Stimulated activated naive CD8-positive, alpha-beta T cell treated with anti-CD3 and anti-CD28 coated beads, Interleukin-15, Interleukin-2, amounts not matched to agents 100 U/mL and 50 U/mL, for 24 hours (primary cell): ENCODE data around the gene LRRC56.
"Not testable (repeated sequence)": the region's sequence is repeated elsewhere in the genome, so short reads cannot be mapped to it uniquely, and the experiment has no call there.

Experiments used
- ATAC-seq: fragments of 150-1000 bp; cut with Tn5 transposase; one replicate; pipeline ENCODE4 v1.10.0; 2021
- DNase-seq: peaks from one replicate; pipeline ENCODE4 v3.0.0; 2021

Gene LRRC56

DNA sequence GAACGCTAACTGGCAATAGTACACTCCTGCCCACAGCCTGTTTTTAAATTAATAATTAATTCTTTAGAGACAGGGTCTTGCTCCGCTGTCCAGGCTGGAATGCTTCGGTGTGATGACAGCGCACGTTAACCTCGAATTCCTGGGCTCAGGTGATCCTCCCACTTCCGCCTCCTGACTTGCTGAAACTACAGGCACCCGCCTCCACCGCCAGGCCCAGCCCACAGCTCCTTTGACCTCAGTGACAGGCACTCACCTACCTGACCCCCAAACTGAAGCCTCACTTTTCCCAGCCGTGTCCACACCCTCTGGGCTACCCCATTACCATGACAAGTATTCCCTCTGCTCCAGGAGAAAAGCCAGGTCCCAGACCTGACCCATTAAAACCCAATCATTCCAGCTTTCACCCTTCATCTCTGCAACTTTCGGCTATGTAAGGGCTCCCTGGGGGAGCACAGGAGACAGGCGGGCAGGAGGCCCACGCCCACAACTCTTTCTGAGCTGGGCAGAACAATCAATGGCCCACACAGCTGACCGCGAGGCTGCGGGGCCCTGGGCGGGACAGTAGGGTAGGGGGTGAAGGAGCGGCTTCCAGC is 22.5 kb downstream of the LRRC56 start:
- DNase-seq = no peak
- no peak for ATAC-seq

- peak; percentile 92 for ATAC-seq
Observed at GRCh38 chr11:560305-561147, 23.2 kb downstream of the LRRC56 start, which contains the start of the genes LMNTD2 and RASSF7. Gene LMNTD2, minus strand, starts transcription at chr11:560738. Its CDS starts 22 bp downstream, at chr11:560716. Gene RASSF7, plus strand, starts transcription at chr11:560970. Its CDS starts 799 bp downstream, at chr11:561769.

DNA sequence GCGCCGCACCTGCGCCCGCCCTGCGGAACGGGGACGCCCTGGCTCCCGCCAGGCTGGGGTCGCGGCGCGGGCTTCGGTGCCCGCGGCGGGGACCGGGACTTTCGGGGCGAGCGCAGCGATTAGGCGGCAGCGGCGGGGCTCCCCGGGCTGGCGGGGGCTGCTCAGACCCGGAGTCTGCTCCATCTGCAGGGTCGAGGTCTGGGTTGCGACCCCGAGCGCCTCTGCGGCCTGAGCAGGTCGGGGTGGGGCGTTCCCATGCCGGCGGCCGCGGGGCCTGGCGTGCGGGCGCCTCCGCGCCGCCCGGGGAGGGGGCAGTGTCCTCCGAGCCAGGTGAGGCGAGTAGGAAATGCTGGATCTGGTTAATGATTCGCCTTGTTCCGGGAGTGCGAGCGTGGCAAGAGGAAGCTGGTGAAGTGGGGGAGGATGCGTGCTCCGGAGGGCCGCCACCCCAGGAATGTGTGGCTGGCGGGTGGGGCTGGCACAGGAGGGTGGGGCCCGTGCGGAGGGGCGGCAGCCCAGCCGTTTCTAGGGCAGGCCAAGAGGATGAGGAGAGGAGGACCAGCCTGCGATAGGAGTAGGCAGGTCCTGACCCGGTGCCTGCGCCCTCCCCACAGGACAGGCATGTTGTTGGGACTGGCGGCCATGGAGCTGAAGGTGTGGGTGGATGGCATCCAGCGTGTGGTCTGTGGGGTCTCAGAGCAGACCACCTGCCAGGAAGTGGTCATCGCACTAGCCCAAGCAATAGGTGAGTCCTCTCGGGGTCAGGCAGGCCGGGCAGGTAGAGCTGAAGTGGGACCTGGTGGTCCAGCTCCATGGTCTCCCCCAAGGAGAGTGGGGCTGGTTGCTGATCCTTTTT is 24.0 kb downstream of the LRRC56 start:
- peak; percentile 3 for ATAC-seq
- no peak for DNase-seq

More at GRCh38 chr11:560305-561147, 23.2 kb downstream of the LRRC56 start, which contains the start of the genes LMNTD2 and RASSF7:
- peak; percentile 98 for DNase-seq

GRCh38 chr11:562046-562645 is 24.8 kb downstream of the LRRC56 start:
- ATAC-seq = no peak
- no peak for DNase-seq

- DNase-seq (no peak), ATAC-seq (no peak)
Observed at GRCh38 chr11:563066-563811, 25.9 kb downstream of the LRRC56 start.

GRCh38 chr11:563812-564578 is 26.7 kb downstream of the LRRC56 start:
- no peak for DNase-seq

DNA sequence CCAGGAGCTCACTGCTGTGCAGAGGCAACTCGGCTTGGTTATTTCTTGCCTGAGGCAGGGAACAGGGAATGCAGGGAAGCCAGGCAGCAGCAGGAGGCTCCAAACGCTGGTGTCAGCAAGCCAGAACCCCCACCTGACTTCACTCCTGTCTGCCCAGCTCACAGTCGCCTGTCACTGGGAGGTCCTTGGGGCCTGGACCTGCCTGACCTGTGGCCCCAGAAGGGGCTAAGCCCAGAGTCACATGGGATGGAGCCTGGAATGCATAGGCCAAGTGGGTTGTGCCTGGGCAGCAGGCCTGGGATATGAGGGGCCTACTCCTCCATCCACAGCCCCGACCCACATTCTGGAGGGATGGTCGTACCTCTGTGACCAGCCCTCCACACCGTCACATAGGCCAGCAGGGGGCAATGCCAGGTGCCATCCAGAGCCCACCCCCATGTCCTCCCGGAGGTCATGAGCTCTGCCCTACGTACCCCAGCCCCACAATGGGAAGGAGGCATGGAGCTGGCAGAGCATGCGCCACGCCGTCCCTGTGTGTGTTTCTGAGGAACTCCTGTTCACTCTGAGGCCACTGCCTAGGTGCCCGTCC is 28.7 kb downstream of the LRRC56 start:
- no peak for DNase-seq

More at GRCh38 chr11:563812-564578, 26.7 kb downstream of the LRRC56 start:
- ATAC-seq = no peak

GRCh38 chr11:567011-567628 is 29.8 kb downstream of the LRRC56 start:
- ATAC-seq (no peak), DNase-seq (no peak)

More for the DNA sequence above, 28.7 kb downstream of the LRRC56 start:
- ATAC-seq = no peak

- no peak for DNase-seq
- ATAC-seq = no peak
Observed at GRCh38 chr11:567629-568292, 30.4 kb downstream of the LRRC56 start.

- ATAC-seq = peak; percentile 94
- DNase-seq = peak; percentile 98
Observed at GRCh38 chr11:568306-569157, 31.2 kb downstream of the LRRC56 start.

GRCh38 chr11:569158-569885 is 32.0 kb downstream of the LRRC56 start:
- DNase-seq (no peak), ATAC-seq (no peak)

DNA sequence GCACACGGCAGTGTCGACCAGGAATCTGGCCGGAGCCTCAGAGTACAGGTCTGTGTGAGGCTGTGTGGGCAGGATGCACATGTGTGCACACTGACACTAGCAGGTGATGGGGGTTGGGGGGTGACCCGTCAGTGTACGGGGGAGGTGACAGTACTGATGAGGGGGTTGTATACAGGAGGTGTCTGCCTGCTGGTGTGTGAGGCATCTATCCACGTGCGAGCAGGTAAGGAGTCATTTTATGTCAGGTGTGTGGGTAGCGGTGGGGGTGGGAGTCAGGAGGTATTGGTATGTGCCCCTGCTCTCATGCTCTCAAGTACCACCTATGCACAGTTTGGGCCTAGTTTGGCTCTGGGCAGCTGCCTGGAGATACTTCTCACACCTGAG is 34.5 kb downstream of the LRRC56 start:
- no peak for DNase-seq
- ATAC-seq = no peak

GRCh38 chr11:573146-573759 is 35.9 kb downstream of the LRRC56 start:
- DNase-seq = no peak
- no peak for ATAC-seq

GRCh38 chr11:574031-574570 is 36.8 kb downstream of the LRRC56 start:
- ATAC-seq, DNase-seq: not testable (repeated sequence)

DNA sequence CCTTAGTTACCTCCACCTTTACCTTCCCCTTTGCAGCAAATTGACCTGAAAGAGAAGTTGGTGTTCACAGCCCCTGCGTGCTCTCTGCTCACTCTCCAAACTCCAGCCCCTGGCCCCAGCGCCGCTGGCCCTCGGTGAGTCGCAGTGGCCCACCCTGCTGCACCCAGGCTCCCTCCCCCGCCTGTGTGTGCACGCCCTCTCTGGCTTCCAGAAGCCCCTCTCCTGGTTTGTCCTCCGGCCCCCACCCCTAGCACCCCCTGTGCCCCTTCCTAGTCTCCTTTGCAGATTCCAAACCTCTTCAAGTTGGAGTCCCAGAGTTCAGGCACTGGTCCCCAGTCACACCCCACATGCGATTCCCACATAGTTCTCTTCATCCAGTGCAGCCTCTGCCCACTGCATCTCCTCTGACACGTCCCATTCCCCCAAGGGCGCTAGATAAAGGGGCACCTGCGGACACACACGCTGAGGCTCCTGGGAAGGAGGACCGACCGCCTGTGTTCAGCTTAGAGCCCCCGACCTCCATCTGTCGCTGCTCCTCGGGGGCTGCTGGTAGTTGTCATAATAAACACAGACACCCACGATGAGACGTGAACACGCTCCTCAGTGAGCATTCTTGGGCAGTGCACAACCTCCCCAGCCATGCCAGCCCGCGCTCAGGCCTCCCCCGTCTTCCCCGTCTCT is 37.4 kb downstream of the LRRC56 start:
- ATAC-seq (no peak), DNase-seq (no peak)
